ENCODE results near the gene BLVRA. TPM values are rescaled to one million over a fixed set of nuclear protein-coding genes. Genes with fewer than 3 reads are reported as not detected.
"Not testable (repeated sequence)": the region's sequence is repeated elsewhere in the genome, so short reads cannot be mapped to it uniquely, and the experiment has no call there.

BLVRA gene
- total RNA-seq, 1 donor from 2014 or later = 36.1 TPM

GRCh38 chr7:43729214-43729923 is 29.1 kb upstream of the BLVRA start, which contains the start of gene COA1:
COA1 (minus strand) TSS chr7:43729523; CDS start chr7:43648614, 80,909 bp downstream.
- Histone ChIP-seq H3K27me3 (no peaks in the 10 kb centered on the region), H3K4me1 (peaks cover 9 to 10% of the 10 kb centered on the region in 2 donors), H3K36me3 (no peaks in the 10 kb centered on the region), H3K9me3 (no peaks in the 10 kb centered on the region), H3K27ac (peak within 1 kb of the TSS; percentile 69 to 88), H3K4me3 (peak within 1 kb of the TSS; percentile 73 to 82)
- DNase-seq (ENCODE audit: low spot score in 2 of 2) = peak; percentile 46 to 92
- peak in 2 of 3 experiments; percentile 13 to 17 for TF ChIP-seq CTCF (IDR thresholded peaks at IDR 0.05)
- intact Hi-C loops (cut with DNase I) = loop anchor here (1.0 to 10.0 kb wide), 3 partner anchors 29 to 795 kb away; partner anchors contain the start of genes BLVRA, MRPL32 and PSMA2

GRCh38 chr7:43729924-43730248 is 28.6 kb upstream of the BLVRA start:
- no peaks in the 10 kb centered on the region for H3K9me3 ChIP-seq

GRCh38 chr7:43731494-43731893 is 27.0 kb upstream of the BLVRA start:
- H3K27me3 ChIP-seq; DNase-seq (ENCODE audit: low spot score in 2 of 2); H3K9me3 ChIP-seq; H3K36me3 ChIP-seq; H3K27ac ChIP-seq; H3K4me3 ChIP-seq; intact Hi-C loops (cut with DNase I): not testable (repeated sequence)
- H3K4me1 ChIP-seq = peaks cover 9 to 10% of the 10 kb centered on the region in 2 donors

More at GRCh38 chr7:43729924-43730248, 28.6 kb upstream of the BLVRA start:
- no peak for TF ChIP-seq CTCF (IDR thresholded peaks at IDR 0.05)
- H3K4me1 ChIP-seq = peaks cover 9 to 10% of the 10 kb centered on the region in 2 donors
- peak overlapping the region; percentile 73 to 82 for H3K4me3 ChIP-seq
- H3K36me3 ChIP-seq = no peaks in the 10 kb centered on the region
- no peak for DNase-seq (ENCODE audit: low spot score in 2 of 2)
- no peaks in the 10 kb centered on the region for H3K27me3 ChIP-seq
- H3K27ac ChIP-seq = peak overlapping the region; percentile 69 to 88
- intact Hi-C loops (cut with DNase I) = loop anchor here (1.0 to 10.0 kb wide), 3 partner anchors 28 to 795 kb away; partner anchors contain the start of genes BLVRA, MRPL32 and PSMA2

GRCh38 chr7:43734575-43735332 is 23.7 kb upstream of the BLVRA start:
- H3K36me3 ChIP-seq; intact Hi-C loops (cut with DNase I); H3K4me3 ChIP-seq; DNase-seq (ENCODE audit: low spot score in 2 of 2); H3K27ac ChIP-seq; H3K9me3 ChIP-seq; H3K4me1 ChIP-seq; H3K27me3 ChIP-seq: not testable (repeated sequence)

GRCh38 chr7:43735403-43735801 is 23.1 kb upstream of the BLVRA start:
- intact Hi-C loops (cut with DNase I) = no loop called here

More at GRCh38 chr7:43735403-43735801, 23.1 kb upstream of the BLVRA start:
- no peak overlapping the region for H3K4me3 ChIP-seq
- no peaks in the 10 kb centered on the region for H3K9me3 ChIP-seq
- H3K36me3 ChIP-seq = no peaks in the 10 kb centered on the region
- no peak overlapping the region for H3K27ac ChIP-seq
- no peaks in the 10 kb centered on the region for H3K27me3 ChIP-seq
- DNase-seq (ENCODE audit: low spot score in 2 of 2) = no peak
- H3K4me1 ChIP-seq = peaks cover under 1 to 1% of the 10 kb centered on the region in 2 donors
- no peak for TF ChIP-seq CTCF (IDR thresholded peaks at IDR 0.05)
